Natural killer cell (primary cell): ENCODE measurements around the gene DOCK1. TPM values are rescaled to one million over a fixed set of nuclear protein-coding genes. Genes with fewer than 3 reads are reported as not detected.

Source experiments
- ATAC-seq, 3 donors: fragments of 150-1000 bp in 2 of 3; fragments of 200-7000 bp in 1 of 3; cut with Tn5 transposase; 1 replicate in 1 of 3; 2 replicates in 2 of 3; pipeline ENCODE4 v1.10.0; 2021; ENCODE audit warnings: mild to moderate bottlenecking in 2 of 3, moderate library complexity in 2 of 3
- DNase-seq, 2 donors: peaks; one replicate each; pipeline versions ENCODE4 v3.0.0 to v3.0.0-alpha.2; 2013 to 2021; ENCODE audit warnings: mixed read lengths in 1 of 2
- H3K27ac ChIP-seq: one replicate; pipeline ENCODE4 v1.5.1; 2013; ENCODE audit warnings: mild to moderate bottlenecking, low read length
- H3K27me3 ChIP-seq: one replicate; pipeline ENCODE4 v1.6.1; 2013; ENCODE audit warnings: low read length; ENCODE audit not compliant: control insufficient read depth, insufficient read depth
- H3K36me3 ChIP-seq: one replicate; pipeline ENCODE4 v1.6.1; 2013; ENCODE audit warnings: low read length; ENCODE audit not compliant: control insufficient read depth, insufficient read depth
- H3K4me1 ChIP-seq: one replicate; pipeline ENCODE4 v1.6.1; 2013; ENCODE audit warnings: low read length; ENCODE audit not compliant: control insufficient read depth, insufficient read depth
- H3K4me3 ChIP-seq: one replicate; pipeline ENCODE4 v1.5.1; 2013; ENCODE audit warnings: low read length
- H3K9me3 ChIP-seq: one replicate; pipeline ENCODE4 v1.6.1; 2013; ENCODE audit warnings: low read length; ENCODE audit not compliant: control insufficient read depth, insufficient read depth
- H3K27ac Mint-ChIP-seq, 2 donors: one replicate each; pipeline ENCODE4 v1.8.0; 2022; ENCODE audit warnings: mild to moderate bottlenecking in 2 of 2, mixed read lengths in 2 of 2, moderate library complexity in 1 of 2
- H3K27me3 Mint-ChIP-seq, 2 donors: one replicate each; pipeline ENCODE4 v1.8.0; 2022; ENCODE audit warnings: low read depth in 2 of 2, mixed read lengths in 2 of 2
- H3K36me3 Mint-ChIP-seq: one replicate; pipeline ENCODE4 v1.8.0; 2022; ENCODE audit warnings: mixed read lengths
- H3K4me1 Mint-ChIP-seq, 2 donors: one replicate each; pipeline ENCODE4 v1.8.0; 2022; ENCODE audit warnings: mixed read lengths in 2 of 2
- H3K4me3 Mint-ChIP-seq: one replicate; pipeline ENCODE4 v1.8.0; 2022; ENCODE audit warnings: mild to moderate bottlenecking, moderate library complexity, mixed read lengths
- H3K9me3 Mint-ChIP-seq, 2 donors: one replicate each; pipeline ENCODE4 v1.8.0; 2022; ENCODE audit warnings: mixed read lengths in 2 of 2
- WGBS: methylation state at CpG from one replicate; pipeline ENCODE4 v1.1.7; 2013; ENCODE audit warnings: missing lambda C conversion rate; ENCODE audit not compliant: insufficient coverage; 5-methylcytosine and 5-hydroxymethylcytosine counted together
- intact Hi-C: fragments of 100-400 bp; cut with micrococcal nuclease; formaldehyde crosslinking; loops from one replicate; pipeline ENCODE4 v1.14.2; 2022
- total RNA-seq, 4 donors: library from RNA; stranded (reverse); fragments of 120-200 nt in 1 of 4; gene quantifications; one replicate each; pipeline versions ENCODE4 v1.2.3 to v1.2.4, GENCODE V29; 2013 to 2022
- TF ChIP-seq, protein P1 (sequence below): fragments of 200-600 bp; IDR thresholded peaks from one replicate; pipeline ENCODE4 v1.8.0; 2022; ENCODE audit warnings: antibody characterized with exemption

Gene DOCK1
- total RNA-seq, 3 donors from 2014 or later (not counting 1 experiment from before 2014, with no cell fraction given): 0.07 to 0.12 (median 0.08) TPM

GRCh38 chr10:127408112-127408710, 503.0 kb downstream of the DOCK1 start:
- no peaks in the 10 kb centered on the region for H3K36me3 ChIP-seq
- H3K4me3 ChIP-seq: no peak overlapping the region
- H3K27ac ChIP-seq: no peak overlapping the region
- H3K9me3 ChIP-seq: no peaks in the 10 kb centered on the region
- 91% methylated on average over 12 of the region's 15 CpGs for WGBS
- no peaks in the 10 kb centered on the region for H3K4me1 ChIP-seq
- Mint-ChIP-seq H3K36me3 (no peaks in the 10 kb centered on the region), H3K9me3 (no peaks in the 10 kb centered on the region), H3K27me3 (no peaks in the 10 kb centered on the region), H3K4me1 (no peaks in the 10 kb centered on the region), H3K4me3 (no peak overlapping the region), H3K27ac (no peak overlapping the region)
- DNase-seq (no peak), ATAC-seq (no peak)
- TF ChIP-seq, protein P1, sequence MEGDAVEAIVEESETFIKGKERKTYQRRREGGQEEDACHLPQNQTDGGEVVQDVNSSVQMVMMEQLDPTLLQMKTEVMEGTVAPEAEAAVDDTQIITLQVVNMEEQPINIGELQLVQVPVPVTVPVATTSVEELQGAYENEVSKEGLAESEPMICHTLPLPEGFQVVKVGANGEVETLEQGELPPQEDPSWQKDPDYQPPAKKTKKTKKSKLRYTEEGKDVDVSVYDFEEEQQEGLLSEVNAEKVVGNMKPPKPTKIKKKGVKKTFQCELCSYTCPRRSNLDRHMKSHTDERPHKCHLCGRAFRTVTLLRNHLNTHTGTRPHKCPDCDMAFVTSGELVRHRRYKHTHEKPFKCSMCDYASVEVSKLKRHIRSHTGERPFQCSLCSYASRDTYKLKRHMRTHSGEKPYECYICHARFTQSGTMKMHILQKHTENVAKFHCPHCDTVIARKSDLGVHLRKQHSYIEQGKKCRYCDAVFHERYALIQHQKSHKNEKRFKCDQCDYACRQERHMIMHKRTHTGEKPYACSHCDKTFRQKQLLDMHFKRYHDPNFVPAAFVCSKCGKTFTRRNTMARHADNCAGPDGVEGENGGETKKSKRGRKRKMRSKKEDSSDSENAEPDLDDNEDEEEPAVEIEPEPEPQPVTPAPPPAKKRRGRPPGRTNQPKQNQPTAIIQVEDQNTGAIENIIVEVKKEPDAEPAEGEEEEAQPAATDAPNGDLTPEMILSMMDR: no peak
- H3K27me3 ChIP-seq: no peaks in the 10 kb centered on the region
- intact Hi-C loops: no loop called here

GRCh38 chr10:127408733-127409132, 503.5 kb downstream of the DOCK1 start:
- H3K27me3 Mint-ChIP-seq: no peaks in the 10 kb centered on the region
- H3K9me3 ChIP-seq: no peaks in the 10 kb centered on the region
- H3K4me3 Mint-ChIP-seq: no peak overlapping the region
- no peaks in the 10 kb centered on the region for H3K36me3 Mint-ChIP-seq
- no peaks in the 10 kb centered on the region for H3K36me3 ChIP-seq
- DNase-seq (no peak), ATAC-seq (no peak)
- H3K27ac ChIP-seq: no peak overlapping the region
- H3K9me3 Mint-ChIP-seq: no peaks in the 10 kb centered on the region
- no peak overlapping the region for H3K27ac Mint-ChIP-seq
- TF ChIP-seq, protein P1: no peak
- no peak overlapping the region for H3K4me3 ChIP-seq
- H3K27me3 ChIP-seq: no peaks in the 10 kb centered on the region
- H3K4me1 Mint-ChIP-seq: no peaks in the 10 kb centered on the region
- 93% methylated on average over 9 of the region's 9 CpGs for WGBS
- no peaks in the 10 kb centered on the region for H3K4me1 ChIP-seq
- intact Hi-C loops: no loop called here

GRCh38 chr10:127410030-127410429, 504.8 kb downstream of the DOCK1 start:
- no peaks in the 10 kb centered on the region for H3K36me3 ChIP-seq
- no peaks in the 10 kb centered on the region for H3K9me3 Mint-ChIP-seq
- H3K4me3 Mint-ChIP-seq: no peak overlapping the region
- TF ChIP-seq, protein P1: no peak
- H3K27ac Mint-ChIP-seq: no peak overlapping the region
- no peak overlapping the region for H3K4me3 ChIP-seq
- no peak overlapping the region for H3K27ac ChIP-seq
- WGBS: 92% methylated on average over 9 of the region's 9 CpGs
- DNase-seq (no peak), ATAC-seq (no peak)
- H3K27me3 ChIP-seq: no peaks in the 10 kb centered on the region
- H3K4me1 Mint-ChIP-seq: no peaks in the 10 kb centered on the region
- H3K9me3 ChIP-seq: no peaks in the 10 kb centered on the region
- H3K36me3 Mint-ChIP-seq: no peaks in the 10 kb centered on the region
- no peaks in the 10 kb centered on the region for H3K4me1 ChIP-seq
- intact Hi-C loops: no loop called here
- H3K27me3 Mint-ChIP-seq: no peaks in the 10 kb centered on the region

- no peaks in the 10 kb centered on the region for H3K9me3 Mint-ChIP-seq
- TF ChIP-seq, protein P1: no peak
- 95% methylated on average over 10 of the region's 10 CpGs for WGBS
- H3K27me3 Mint-ChIP-seq: peaks cover 0 to 3% of the 10 kb centered on the region in 2 donors
- no peak overlapping the region for H3K27ac ChIP-seq
- DNase-seq (no peak), ATAC-seq (no peak)
- no peaks in the 10 kb centered on the region for H3K36me3 ChIP-seq
- no peaks in the 10 kb centered on the region for H3K4me1 Mint-ChIP-seq
- intact Hi-C loops: no loop called here
- no peaks in the 10 kb centered on the region for H3K27me3 ChIP-seq
- no peaks in the 10 kb centered on the region for H3K36me3 Mint-ChIP-seq
- H3K4me1 ChIP-seq: no peaks in the 10 kb centered on the region
- no peak overlapping the region for H3K4me3 Mint-ChIP-seq
- H3K27ac Mint-ChIP-seq: no peak overlapping the region
- H3K4me3 ChIP-seq: no peak overlapping the region
- no peaks in the 10 kb centered on the region for H3K9me3 ChIP-seq
Observed at GRCh38 chr10:127411062-127411461, 505.8 kb downstream of the DOCK1 start.
